ENCODE data around the gene AHI1. TPM values are rescaled to one million over a fixed set of nuclear protein-coding genes. Genes with fewer than 3 reads are reported as not detected.
"Not testable (repeated sequence)": the region's sequence is repeated elsewhere in the genome, so short reads cannot be mapped to it uniquely, and the experiment has no call there.

AHI1 gene
- total and polyA plus RNA-seq, 10 of the 15 experiments (the other 5 are each of a cell fraction or from before 2014, with no cell fraction given), result 3.2 to 9.5 (median 4.6) TPM

GRCh38 chr6:135488023-135488422 is 9.5 kb downstream of the AHI1 start (continued):
- TF ChIP-seq ZNF592 (IDR thresholded peaks at IDR 0.05), result no peak

- intact Hi-C loops (cut with micrococcal nuclease; ENCODE audit: unreplicated experiment); DNase-seq (ENCODE audit: low read depth, low spot score); ATAC-seq; CTCF ChIA-PET; H2AFZ ChIP-seq (ENCODE audit: control insufficient read depth, low read depth, low read length); H3K9me3 ChIP-seq (replicated peaks; ENCODE audit: control insufficient read depth, insufficient read depth, low read length); H3K36me3 ChIP-seq (ENCODE audit: control insufficient read depth in 2 of 2, insufficient read depth in 2 of 2, low read length in 1 of 2); BruUV-seq (replicated peaks); FAIRE-seq; H3K27ac ChIP-seq (ENCODE audit: control insufficient read depth, insufficient read depth); in situ Hi-C loops (cut with MboI); H3K79me2 ChIP-seq (ENCODE audit: control insufficient read depth, insufficient read depth, low read length); H4K20me1 ChIP-seq (ENCODE audit: control insufficient read depth, insufficient read depth); H3K4me2 ChIP-seq (ENCODE audit: control insufficient read depth, insufficient read depth); H3K4me3 ChIP-seq; H3K4me1 ChIP-seq (ENCODE audit: control insufficient read depth, insufficient read depth, low read length); H3K27me3 ChIP-seq (replicated peaks in 1 of 2; ENCODE audit: control insufficient read depth in 2 of 2, insufficient read depth in 2 of 2, low read length in 1 of 2); RAD21 ChIA-PET (ENCODE audit: unreplicated experiment); H3K9ac ChIP-seq (ENCODE audit: control insufficient read depth, insufficient read depth, low read length): not testable (repeated sequence)
- 97% methylated on average over 2 of the region's 2 CpGs for WGBS (ENCODE audit: insufficient coverage, insufficient replicate concordance, low lambda C conversion rate, missing lambda C conversion rate)
- SMC1A ChIA-PET (ENCODE audit: uncharacterized antibody, unreplicated experiment), result interaction anchor here (0.8 to 1.3 kb wide), 3 partner anchors 83 to 743 kb away, joined by 3 to 6 read pairs (median 3); no protein-coding TSS in a partner anchor
- POLR2A ChIA-PET, result interaction anchor here (0.7 kb wide), 1 partner anchor 263 kb away, joined by 3 read pairs; no protein-coding TSS in a partner anchor
Measured at GRCh38 chr6:135483903-135484302, 13.6 kb downstream of the AHI1 start.

Data from GM12878 (cell line).